Smooth muscle cell (in vitro differentiated cells): ENCODE measurements around the gene MEIS3. TPM values are rescaled to one million over a fixed set of nuclear protein-coding genes. Genes with fewer than 3 reads are reported as not detected.

Source experiments
- DNase-seq: peaks from one replicate; lab custom pipeline; 2025; ENCODE audit not compliant: unreplicated experiment; lab: John Stamatoyannopoulos, UW
- H2AFZ ChIP-seq: fragments of 200-600 bp; sonication (generic); 2 replicates; pipeline ENCODE4 v1.6.0; 2016; ENCODE audit warnings: antibody characterized with exemption, low read depth, mild to moderate bottlenecking
- H3F3A ChIP-seq: fragments of 200-600 bp; sonication (generic); 2 replicates; pipeline ENCODE4 v1.6.0; 2017; ENCODE audit warnings: antibody characterized with exemption, low read depth
- H3K27ac ChIP-seq: fragments of 200-600 bp; sonication (generic); 2 replicates; pipeline ENCODE4 v1.5.1; 2016; ENCODE audit warnings: low read depth, mild to moderate bottlenecking
- H3K27me3 ChIP-seq: fragments of 200-600 bp; sonication (generic); 2 replicates; pipeline ENCODE4 v1.6.1; 2016; ENCODE audit warnings: low read depth, mild to moderate bottlenecking
- H3K36me3 ChIP-seq: fragments of 200-600 bp; sonication (generic); 2 replicates; pipeline ENCODE4 v1.5.1; 2016; ENCODE audit warnings: low read depth
- H3K4me1 ChIP-seq: fragments of 200-600 bp; sonication (generic); 2 replicates; pipeline ENCODE4 v1.5.1; 2016; ENCODE audit warnings: low read depth
- H3K4me2 ChIP-seq: fragments of 200-600 bp; sonication (generic); 2 replicates; pipeline ENCODE4 v1.6.0; 2016; ENCODE audit warnings: mild to moderate bottlenecking
- H3K4me3 ChIP-seq: fragments of 200-600 bp; sonication (generic); 2 replicates; pipeline ENCODE4 v1.5.1; 2016; ENCODE audit warnings: mild to moderate bottlenecking
- H3K79me2 ChIP-seq: fragments of 200-600 bp; sonication (generic); 2 replicates; pipeline ENCODE4 v1.6.0; 2016; ENCODE audit warnings: low read depth, mild to moderate bottlenecking
- H3K9ac ChIP-seq: fragments of 200-600 bp; sonication (generic); 2 replicates; pipeline ENCODE4 v1.6.0; 2016; ENCODE audit warnings: low read depth
- H3K9me3 ChIP-seq: fragments of 200-600 bp; sonication (generic); replicated peaks from 2 replicates; pipeline ENCODE4 v1.5.1; 2016; ENCODE audit warnings: low read depth
- H4K20me1 ChIP-seq: fragments of 200-600 bp; sonication (generic); 2 replicates; pipeline ENCODE4 v1.6.0; 2016; ENCODE audit warnings: low read depth
- CTCF ChIP-seq: fragments of 200-600 bp; sonication (generic); IDR thresholded peaks from 2 replicates; pipeline ENCODE4 v1.5.1; 2017; ENCODE audit warnings: borderline replicate concordance, mild to moderate bottlenecking, antibody characterized with exemption; ENCODE audit not compliant: insufficient read depth, poor library complexity, severe bottlenecking
- WGBS: methylation state at CpG from one replicate; pipeline ENCODE4 v1.1.7; 2016; ENCODE audit warnings: low lambda C conversion rate; 5-methylcytosine and 5-hydroxymethylcytosine counted together
- polyA plus RNA-seq: library from polyadenylated mRNA; unstranded; fragments of >200 nt; fragmentation: Nextera tagmentation; extraction: Ambion mirVana; gene quantifications from 2 replicates; pipeline ENCODE4 v1.2.1, GENCODE V29; 2016
- total RNA-seq: library from RNA; depleted of rRNA; stranded (reverse); fragments of >200 nt; gene quantifications from 2 replicates; pipeline ENCODE4 v1.2.3, GENCODE V29; 2014

MEIS3 gene
- total and polyA plus RNA-seq, 2 experiments from 2014 or later = 59.0 to 141 TPM

DNA sequence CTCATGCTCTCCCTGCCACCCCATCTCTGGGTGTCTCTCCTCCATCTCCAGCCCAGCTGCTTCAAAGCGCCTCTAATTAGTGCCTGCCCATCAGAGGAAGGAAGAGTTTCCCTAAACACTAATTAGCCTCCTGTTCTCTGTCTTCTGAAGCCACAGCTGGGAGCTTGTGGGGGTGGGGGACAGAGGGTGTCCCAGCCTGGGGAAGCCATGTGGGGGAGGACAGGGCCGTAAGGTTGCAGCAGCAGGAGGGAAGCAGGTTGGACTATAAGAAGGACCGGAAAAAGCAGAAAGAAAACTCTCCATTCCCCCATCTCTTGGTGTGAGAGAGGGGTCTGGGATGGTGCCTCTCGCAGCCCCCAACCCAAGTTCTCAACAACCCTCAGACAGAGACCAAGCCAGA, 26.2 kb upstream of the MEIS3 start:
- H3K36me3 ChIP-seq = no peaks in the 10 kb centered on the region
- peaks cover 73% of the 10 kb centered on the region for H3K27me3 ChIP-seq
- H3K9me3 ChIP-seq = no peaks in the 10 kb centered on the region
- H3K4me1 ChIP-seq = no peaks in the 10 kb centered on the region
- no peaks in the 10 kb centered on the region for H3K79me2 ChIP-seq
- H2AFZ ChIP-seq = no peak overlapping the region
- H4K20me1 ChIP-seq = no peaks in the 10 kb centered on the region
- no peak overlapping the region for H3K27ac ChIP-seq
- H3K9ac ChIP-seq = no peak overlapping the region
- no peak overlapping the region for H3K4me3 ChIP-seq
- WGBS = 49% methylated on average over 4 of the region's 4 CpGs
- no peaks in the 10 kb centered on the region for H3F3A ChIP-seq
- no peak for TF ChIP-seq CTCF
- no peak overlapping the region for H3K4me2 ChIP-seq
- DNase-seq = no peak

DNA sequence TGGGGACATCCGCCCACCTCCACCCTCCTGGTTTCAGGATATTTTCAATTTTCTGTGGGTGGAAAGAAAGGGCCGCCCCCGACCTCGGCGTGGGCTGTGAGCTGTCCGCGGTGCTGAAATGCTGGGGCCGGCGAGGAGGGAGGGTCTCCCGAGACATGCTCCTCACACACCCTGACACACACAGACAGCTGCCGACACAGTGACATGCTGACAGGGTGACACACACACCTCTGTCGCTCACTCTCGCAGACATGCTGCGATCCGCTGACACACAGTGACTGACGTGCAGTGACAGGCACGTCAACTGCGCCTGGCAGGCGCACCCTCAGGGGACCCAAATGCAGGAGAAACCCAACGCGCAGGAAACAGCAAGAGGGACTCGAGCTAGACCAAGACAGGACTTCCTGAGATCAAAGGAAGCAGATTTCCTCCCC, 25.1 kb upstream of the MEIS3 start:
- Histone ChIP-seq H3K4me1 (no peaks in the 10 kb centered on the region), H3K27me3 (peaks cover 63% of the 10 kb centered on the region), H3K79me2 (no peaks in the 10 kb centered on the region), H3K27ac (no peak overlapping the region), H2AFZ (no peak overlapping the region), H4K20me1 (no peaks in the 10 kb centered on the region), H3K4me2 (no peak overlapping the region), H3K9me3 (no peaks in the 10 kb centered on the region), H3K4me3 (no peak overlapping the region), H3F3A (no peaks in the 10 kb centered on the region), H3K36me3 (no peaks in the 10 kb centered on the region), H3K9ac (no peak overlapping the region)
- TF ChIP-seq CTCF = no peak
- DNase-seq = no peak
- 41% methylated on average over 22 of the region's 22 CpGs for WGBS

DNA sequence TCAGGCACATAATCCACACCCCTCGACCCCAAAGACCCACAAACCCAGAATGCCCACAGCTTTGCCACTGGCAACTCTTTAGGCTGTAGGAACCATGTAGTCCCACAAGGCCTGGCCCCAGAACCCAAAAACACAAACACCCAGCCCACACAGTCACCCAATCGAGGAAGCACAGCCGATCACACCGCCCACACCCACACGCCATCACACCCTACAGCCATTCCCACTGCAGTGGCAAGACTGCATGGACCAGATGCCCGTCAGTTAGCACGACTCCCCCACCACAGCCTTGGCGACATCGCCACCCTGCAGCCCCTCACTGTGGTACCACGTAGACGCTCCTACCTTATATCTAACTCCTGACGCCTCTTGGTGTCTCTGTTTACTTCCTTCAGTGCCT, 24.0 kb upstream of the MEIS3 start:
- Histone ChIP-seq H3K4me2 (no peak overlapping the region), H3K4me3 (no peak overlapping the region), H3K79me2 (no peaks in the 10 kb centered on the region), H3F3A (no peaks in the 10 kb centered on the region), H3K27ac (no peak overlapping the region), H3K27me3 (peaks cover 52% of the 10 kb centered on the region), H3K9ac (no peak overlapping the region), H3K4me1 (no peaks in the 10 kb centered on the region), H3K9me3 (no peaks in the 10 kb centered on the region), H2AFZ (no peak overlapping the region), H3K36me3 (no peaks in the 10 kb centered on the region), H4K20me1 (no peaks in the 10 kb centered on the region)
- no peak for DNase-seq
- TF ChIP-seq CTCF = no peak
- 72% methylated on average over 12 of the region's 12 CpGs for WGBS

- Histone ChIP-seq H3K9ac (no peak overlapping the region), H3K4me2 (no peak overlapping the region), H3K36me3 (no peaks in the 10 kb centered on the region), H4K20me1 (no peaks in the 10 kb centered on the region), H3K27ac (no peak overlapping the region), H3K4me1 (no peaks in the 10 kb centered on the region), H3K79me2 (no peaks in the 10 kb centered on the region), H2AFZ (no peak overlapping the region), H3K27me3 (peaks cover 8% of the 10 kb centered on the region), H3F3A (no peaks in the 10 kb centered on the region), H3K4me3 (no peak overlapping the region), H3K9me3 (no peaks in the 10 kb centered on the region)
- no peak for DNase-seq
- TF ChIP-seq CTCF = no peak
- WGBS = 43% methylated on average over 5 of the region's 5 CpGs
Measured at GRCh38 chr19:47438793-47439220, 19.5 kb upstream of the MEIS3 start.
